Measurements from ENCODE around the gene PDGFB. TPM values are rescaled to one million over a fixed set of nuclear protein-coding genes. Genes with fewer than 3 reads are reported as not detected.

Gene PDGFB
- total RNA-seq, 2 donors from 2014 or later, result 17.5 to 51.2 TPM

DNA sequence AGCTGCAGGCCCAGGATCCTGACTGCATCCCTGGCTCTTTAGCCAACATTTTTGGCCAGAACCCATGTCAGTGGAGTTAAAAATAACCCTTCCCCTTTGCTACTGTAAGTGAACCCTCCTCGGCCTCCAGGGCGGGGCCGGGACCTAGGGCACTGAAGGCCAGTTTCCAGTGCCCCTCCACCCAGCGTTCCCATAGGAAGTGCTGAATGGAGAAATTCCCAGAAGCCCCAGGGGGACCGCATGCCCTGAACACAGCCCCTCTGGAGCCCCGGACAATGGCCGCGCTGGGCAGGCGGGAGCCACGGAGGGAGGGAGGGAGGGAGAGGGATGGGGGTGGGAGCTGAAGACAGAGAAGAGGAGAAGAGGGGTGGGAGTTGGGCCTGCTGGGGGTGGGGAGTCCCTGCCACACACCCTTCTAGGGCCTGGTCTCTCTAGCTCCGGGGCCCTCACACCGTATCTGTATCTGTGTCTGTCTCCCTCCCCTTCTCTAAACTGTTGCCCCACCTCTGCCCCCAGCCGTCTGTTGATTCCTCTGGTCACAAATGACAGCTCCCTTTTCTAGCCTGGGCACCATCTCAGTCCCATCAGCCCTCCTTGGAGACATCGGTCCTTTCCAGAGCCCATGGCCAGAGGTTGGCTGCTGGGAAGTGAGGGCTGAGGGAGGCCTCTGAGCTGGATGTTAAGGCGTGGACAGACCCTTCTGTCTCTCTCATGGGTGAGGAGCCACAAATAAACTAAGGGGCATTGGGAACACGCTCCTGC is 10.9 kb downstream of the PDGFB start:
- ATAC-seq (peak; percentile 28 to 46), DNase-seq (peak; percentile 67)
- intact Hi-C loops (cut with DNase I), result loop anchor here in 1 of 2 donors (5.0 to 10.0 kb wide), 2 partner anchors 59 to 78 kb away; no protein-coding TSS in a partner anchor

DNA sequence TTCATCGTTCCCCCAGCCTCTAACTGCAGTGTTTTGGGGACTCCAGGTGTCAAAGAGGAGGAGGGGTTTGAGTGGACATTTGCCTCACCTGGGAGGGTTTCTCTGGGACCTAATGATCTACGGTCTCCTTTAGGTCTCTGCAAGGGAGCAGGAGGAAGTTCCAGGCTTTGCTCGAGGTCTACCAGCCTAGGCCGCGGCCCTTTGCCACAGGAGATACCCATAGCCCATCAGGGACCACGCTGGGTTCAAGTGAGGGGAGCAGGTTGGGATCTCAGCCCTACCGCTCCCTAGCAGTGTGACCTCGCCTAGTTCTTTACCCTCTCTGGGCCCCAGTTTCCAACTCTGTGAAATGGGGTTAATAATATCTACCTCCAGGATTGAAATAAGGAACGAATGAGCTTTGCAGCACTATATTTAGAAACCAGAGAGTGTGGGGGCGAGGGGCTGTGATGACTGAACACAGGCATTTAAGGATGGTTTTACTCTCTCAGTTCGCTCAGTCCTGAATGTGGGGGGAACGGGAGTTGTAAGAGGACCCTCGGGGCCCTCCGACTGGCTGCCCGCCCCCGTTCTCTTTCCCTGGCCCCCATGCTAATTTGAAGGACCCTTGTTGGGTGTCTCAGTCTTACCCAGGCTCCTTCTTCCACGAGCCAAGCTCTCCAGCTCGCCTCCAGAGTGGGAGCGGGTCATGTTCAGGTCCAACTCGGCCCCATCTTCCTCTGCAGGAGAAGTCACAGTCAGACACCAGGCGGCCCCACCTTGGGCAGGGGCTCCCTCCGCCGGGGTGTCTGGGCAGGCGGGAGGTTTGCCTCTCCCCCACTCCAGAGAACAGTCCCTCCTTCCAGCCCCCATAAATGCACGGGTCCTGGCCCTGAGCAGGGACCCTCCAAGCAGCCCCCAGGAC is 11.7 kb downstream of the PDGFB start:
- no peak for DNase-seq
- ATAC-seq, result no peak
- intact Hi-C loops (cut with DNase I), result loop anchor here in 1 of 2 donors (5.0 to 10.0 kb wide), 2 partner anchors 58 to 79 kb away; no protein-coding TSS in a partner anchor

DNA sequence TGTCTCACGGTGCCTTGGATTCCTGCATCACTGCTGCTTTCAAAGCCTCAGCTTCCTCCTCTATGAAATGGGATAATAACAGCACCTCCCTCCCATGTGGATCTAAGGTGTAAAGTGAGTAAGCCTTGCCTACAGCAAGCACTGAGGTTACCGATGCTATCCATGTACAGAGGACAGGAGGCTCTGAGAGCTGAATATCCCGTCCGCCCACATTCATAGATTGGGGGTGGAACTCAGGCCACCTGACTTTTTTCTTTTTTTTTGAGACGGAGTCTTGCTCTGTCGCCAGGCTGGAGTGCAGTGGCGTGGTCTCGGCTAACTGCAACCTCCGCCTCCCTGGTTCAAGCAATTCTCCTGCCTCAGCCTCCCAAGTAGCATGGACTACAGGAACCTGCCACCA is 12.5 kb downstream of the PDGFB start:
- intact Hi-C loops (cut with DNase I), result loop anchor here in 1 of 2 donors (5.0 to 10.0 kb wide), 2 partner anchors 57 to 80 kb away; no protein-coding TSS in a partner anchor
- DNase-seq, result no peak
- ATAC-seq, result no peak

DNA sequence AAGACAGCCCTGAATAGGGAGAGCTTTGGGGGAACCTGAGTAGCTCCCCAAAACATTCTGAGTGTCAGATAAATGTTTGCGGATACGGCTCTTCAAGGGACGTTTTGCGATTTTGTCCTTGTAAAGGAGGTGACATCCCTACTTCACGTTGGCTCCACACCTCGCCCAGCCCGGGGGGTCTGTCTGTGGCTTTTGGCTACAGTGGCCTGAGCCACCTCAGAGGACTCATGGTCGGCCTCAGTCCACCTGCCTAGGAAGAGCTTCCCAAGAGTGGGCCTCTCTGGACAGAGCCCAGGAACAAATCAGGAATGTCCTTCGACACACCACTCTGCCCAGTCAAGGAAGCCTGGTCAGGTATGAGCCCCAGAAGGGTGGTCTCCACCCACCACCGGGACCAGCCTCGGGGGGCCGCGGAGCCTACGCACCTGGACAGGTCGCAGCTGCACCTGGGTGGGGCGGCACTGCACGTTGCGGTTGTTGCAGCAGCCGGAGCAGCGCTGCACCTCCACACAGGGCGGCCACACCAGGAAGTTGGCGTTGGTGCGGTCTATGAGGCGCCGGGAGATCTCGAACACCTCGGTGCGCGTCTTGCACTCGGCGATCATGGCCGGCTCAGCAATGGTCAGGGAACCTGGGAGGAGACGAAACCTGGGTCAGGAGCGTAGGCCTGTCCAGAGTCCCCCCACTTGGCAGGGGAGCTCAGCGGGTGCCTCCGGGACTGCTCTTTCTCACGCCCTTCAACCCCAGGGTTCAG is 13.4 kb downstream of the PDGFB start:
- ATAC-seq, result no peak
- no peak for DNase-seq
- intact Hi-C loops (cut with DNase I), result loop anchor here in 1 of 2 donors (5.0 to 10.0 kb wide), 2 partner anchors 57 to 81 kb away; no protein-coding TSS in a partner anchor

DNA sequence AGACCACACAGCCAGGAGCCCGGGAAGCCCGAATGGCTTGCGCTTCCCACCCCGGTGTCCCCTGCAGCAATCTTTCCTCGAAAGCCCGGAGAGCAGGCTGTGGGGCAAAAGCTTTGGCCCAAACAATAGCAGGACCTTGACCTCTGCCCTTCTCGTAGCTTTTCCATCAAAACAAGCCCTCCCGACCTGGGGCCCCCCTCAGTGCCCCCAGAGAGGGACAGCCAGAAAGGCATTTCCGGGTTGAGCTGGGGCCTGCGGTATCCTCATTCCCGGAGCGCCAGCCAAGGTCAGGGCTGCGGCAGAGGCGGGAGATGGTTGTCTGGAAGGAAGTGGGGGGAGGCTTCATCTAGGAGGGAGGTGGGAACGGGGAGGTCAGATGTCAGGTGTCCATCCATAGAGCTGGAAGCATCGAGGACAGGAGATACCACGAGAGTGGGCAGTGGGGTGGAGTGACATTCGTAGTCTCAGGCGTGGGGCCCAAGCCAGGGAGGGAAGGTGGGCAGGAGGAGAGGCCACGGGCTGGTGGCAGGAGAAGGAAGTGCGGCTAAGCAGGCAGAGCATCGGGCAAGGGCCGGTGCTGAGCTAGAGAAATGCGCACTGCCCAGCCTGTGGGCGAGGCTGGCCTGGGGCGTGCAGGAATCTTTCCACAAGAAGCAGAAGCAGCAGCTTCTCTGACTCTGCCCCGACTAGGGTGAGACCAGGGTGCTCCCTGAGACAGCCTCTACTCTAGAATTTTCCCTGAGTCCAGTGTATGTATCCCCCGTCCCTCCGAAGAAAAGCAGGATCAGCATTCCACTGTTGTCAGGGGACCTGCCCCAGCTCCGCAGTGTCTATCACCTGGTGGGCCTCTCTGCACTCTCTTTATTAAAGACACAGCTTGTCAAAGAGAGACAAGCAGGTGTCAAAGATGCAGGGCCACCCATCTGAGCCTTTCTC is 14.3 kb downstream of the PDGFB start:
- intact Hi-C loops (cut with DNase I), result loop anchor here in 1 of 2 donors (5.0 to 10.0 kb wide), 2 partner anchors 56 to 82 kb away; no protein-coding TSS in a partner anchor
- ATAC-seq (no peak), DNase-seq (no peak)

DNA sequence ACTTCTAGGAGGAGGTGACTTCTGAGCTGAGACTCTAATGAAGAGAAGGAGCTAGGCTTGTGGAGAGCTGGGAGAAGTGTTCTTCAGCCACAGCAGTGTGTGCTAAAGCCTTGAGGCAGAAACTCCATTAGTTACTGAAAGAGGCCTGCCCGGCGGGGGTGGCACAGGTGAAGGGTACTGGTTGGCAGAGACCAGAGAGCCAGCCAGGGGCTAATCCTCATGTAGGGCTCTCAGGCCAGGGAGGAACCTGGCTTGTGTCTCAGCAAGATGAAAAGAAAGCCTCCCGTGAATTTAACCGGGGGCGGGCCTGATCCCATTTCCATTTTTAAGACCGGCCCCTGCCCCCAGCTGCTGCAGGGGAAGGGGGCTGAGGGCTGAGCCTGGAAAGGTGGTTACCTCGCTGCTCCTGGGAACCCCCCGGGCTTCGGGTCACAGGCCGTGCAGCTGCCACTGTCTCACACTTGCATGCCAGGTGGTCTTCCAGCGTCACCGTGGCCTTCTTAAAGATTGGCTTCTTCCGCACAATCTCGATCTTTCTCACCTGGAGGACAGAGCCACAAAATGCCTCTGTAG is 15.0 kb downstream of the PDGFB start:
- DNase-seq (no peak), ATAC-seq (no peak)
- intact Hi-C loops (cut with DNase I), result loop anchor here in 1 of 2 donors (5.0 to 10.0 kb wide), 2 partner anchors 55 to 83 kb away; no protein-coding TSS in a partner anchor

DNA sequence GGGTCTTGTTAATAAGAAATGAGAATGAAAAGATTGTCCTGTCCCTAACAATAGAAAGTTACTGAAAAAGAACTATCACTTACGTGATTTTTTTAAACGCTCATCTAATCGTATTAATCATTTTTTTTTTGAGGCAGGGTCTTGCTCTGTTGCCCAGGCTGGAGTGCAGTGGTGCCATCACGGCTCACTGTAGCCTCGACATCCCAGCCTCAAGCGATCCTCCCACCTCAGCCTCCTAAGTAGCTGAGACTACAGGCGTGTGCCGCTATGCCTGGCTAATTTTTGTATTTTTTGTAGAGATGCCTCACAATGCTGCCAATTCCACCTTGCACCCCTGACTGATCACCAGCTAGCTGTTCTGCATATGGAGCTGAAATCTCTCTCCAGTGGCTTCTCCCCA is 15.7 kb downstream of the PDGFB start:
- no peak for ATAC-seq

DNA sequence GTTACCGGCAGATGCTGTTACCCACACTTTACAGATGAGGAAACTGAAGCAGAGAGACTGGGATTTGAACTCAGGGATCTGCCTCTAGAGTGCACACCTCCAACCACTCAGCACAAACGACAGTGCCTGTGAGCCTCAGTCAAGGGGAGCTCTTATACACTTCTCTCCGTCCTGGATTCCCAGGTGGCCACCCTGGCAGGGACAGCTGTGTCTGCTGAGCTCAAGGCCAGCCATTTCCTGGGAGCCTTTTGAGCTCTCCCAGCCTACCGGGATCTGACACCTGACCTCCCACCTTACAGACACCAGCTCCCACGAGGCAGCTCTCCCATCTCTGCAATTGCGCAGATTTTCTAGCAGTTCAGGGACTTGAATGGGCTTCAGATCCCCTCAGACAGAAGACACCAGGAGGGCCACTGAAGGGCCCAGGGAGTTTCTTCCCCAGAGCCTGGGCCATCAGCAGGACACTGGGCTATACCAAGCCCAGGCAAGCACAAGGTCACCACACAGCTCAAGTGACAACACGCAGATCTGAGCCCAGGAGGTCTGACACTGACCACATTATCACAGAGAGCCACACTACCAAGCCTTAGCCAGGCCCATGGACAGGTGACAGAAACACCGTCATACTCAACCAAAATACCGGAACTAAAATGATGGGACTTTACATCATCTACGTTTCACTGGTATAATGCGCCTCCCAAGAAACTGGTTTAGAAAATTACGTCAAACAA is 17.1 kb downstream of the PDGFB start:
- intact Hi-C loops (cut with DNase I), result no loop called here
- ATAC-seq (no peak), DNase-seq (no peak)

More for the DNA sequence above, 15.7 kb downstream of the PDGFB start:
- intact Hi-C loops (cut with DNase I), result no loop called here
- DNase-seq, result no peak

DNA sequence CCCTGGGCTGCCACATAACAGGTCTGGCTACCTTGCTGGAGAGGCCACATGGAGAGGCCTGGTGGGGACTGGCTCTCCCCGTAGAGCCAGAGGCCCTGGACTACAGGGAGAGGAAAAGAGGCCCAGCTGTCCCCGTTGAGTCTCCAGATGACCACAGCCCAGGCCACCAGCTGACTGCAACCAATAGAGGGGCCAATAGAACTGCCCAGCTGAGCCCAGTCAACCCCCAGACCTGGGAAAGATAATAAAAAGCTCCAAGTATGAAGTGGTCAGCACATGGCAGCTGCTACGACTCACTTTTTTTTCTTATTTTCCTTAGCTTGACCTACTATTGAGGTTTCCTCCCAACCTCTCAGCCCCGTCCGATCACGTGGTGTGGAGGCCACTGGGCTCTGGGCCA is 18.4 kb downstream of the PDGFB start:
- intact Hi-C loops (cut with DNase I), result no loop called here
- DNase-seq, result no peak
- no peak for ATAC-seq

DNA sequence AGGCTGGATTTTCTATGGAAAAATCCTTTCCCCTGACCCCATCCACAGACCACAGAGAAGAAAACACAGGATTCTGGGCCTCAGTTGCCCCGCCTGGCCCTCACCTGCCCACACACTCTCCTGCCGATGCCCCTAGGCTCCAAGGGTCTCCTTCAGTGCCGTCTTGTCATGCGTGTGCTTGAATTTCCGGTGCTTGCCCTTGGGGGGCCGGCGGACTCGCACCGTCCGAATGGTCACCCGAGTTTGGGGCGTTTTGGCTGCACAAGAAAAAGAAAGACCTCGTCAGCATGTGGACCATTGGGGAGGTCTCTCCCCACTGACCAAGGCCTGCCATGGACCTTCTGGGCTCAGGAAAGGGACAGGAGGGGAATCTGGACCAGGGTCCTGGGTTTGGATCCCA is 19.2 kb downstream of the PDGFB start:
- DNase-seq, result no peak
- intact Hi-C loops (cut with DNase I), result no loop called here
- ATAC-seq, result no peak

DNA sequence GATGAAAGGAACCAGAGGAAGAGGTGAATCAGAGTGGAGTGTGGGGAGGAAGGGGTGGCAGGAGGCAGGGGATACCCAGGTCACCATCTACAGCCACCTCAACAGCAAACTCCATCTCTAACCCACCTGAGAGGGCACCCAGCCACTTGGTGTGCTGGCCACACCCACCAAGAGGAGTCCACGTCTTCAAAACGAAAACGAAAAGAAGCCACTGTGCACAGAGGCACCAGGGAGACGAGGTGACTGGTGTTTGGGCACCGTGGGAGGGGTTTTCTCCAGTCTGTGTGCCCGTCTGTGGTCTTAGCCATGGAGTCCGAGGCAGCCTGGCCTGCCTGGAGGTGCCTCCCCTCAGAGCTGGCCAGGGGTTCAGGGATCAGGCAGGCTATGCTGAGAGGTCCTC is 20.2 kb downstream of the PDGFB start:
- no peak for ATAC-seq
- DNase-seq, result peak; percentile 5
- intact Hi-C loops (cut with DNase I), result no loop called here

DNA sequence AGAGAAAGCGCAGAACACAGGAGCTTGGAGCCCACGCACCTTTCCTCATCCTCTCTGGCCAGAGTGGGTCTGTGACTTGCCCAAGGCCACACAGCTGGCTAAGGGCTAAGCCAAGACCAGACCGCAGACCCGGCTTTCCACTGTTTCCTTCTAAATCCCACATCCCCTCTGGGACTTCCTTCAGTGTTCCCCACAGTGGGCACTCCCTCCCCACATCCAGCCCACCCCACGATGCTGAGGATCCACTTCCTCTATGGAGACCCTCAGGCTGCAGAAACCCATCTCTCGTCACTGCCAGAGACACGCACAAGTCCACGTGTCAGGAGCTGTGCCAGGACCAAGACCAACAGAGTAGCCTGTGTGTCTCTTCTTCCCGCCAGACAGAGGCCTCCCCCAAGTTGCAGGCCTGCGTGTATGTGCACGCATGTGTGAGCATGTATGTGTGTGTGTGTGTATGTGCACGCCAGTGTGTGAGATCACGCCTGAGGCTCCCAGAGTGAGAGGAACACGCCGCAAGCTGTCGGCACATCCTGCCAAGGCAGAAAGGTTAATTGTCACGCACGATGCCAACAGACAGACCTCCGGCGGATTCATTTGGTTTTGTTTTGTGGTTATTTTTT is 21.6 kb downstream of the PDGFB start:
- no peak for ATAC-seq
- intact Hi-C loops (cut with DNase I), result no loop called here
- peak; percentile 40 for DNase-seq

DNA sequence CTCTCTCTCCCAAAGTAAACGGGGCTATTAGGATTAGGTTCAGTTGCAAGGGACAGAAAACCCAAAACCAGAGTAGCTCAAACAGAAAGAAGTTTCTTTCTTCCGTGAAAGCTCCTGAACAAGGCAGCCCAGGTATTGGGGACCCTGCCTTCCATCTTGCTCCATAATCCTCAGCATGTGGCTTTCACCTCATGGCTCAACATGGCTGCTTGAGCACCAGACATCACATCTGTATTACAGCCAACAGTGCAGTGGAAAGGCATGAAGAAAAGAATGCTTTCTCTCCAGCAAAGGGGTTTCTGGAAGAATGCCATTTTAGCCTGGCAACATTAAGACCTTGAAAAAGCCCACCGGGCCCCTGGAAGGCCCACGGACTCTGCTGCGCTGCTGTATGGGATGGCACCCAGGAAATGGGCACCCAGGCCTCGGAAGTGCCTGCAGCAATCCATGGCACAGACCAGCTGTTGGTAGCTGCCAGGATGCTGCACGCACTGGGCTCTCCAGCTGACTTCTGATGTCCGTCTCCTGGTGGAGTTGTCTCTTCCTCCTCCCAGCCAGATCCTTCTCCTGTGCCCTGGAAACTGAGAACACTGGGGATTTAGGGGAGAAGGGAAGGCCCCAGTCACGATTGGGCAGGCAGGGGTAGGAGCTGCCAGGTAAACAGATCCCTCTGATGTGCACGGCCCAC is 22.6 kb downstream of the PDGFB start:
- ATAC-seq (no peak), DNase-seq (peak; percentile 9)
- intact Hi-C loops (cut with DNase I), result no loop called here

DNA sequence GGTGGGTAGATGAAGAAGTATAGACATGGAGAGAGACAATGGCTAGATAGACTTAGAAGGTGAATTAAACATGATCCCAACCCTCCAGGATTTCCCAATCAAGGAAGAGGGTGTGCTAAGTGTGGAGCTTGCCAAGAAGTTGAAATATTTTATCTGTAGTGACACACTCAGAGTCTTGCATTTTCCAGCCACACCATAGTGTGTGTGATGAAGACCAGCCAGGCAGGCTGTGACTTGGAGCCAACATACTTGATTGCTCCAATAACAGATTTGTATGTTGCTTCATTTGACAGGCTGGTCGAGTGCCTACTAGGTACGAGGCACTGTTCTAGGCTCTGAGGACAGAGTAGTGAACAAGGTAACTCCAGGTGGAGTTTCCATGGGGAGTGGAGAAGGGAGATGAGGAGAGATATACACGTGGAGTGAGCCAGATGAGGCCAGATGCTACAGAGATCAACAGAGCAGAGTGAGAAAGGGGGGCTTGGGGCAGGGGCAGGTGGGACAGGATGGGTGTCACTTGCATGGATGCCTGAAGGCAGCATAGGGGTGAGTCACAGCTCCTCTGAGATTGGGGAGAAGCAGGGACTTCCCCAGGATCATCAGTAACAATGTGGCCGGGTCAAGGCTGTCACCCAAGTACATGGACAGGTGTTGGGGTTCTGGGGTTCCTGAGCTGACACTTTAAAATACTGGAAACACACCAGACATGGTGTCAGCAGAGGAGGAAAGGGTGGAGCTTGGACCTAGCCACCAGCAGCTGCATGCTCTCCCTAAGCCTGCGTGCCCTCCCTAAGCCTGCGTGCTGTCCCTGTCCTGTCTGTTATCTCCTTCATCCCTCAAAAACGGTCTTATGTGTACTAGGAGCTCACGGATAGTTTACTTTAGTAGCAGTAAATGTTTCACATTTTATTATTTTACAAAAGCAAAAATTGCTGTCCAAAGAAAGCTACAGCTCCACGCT is 23.6 kb downstream of the PDGFB start:
- intact Hi-C loops (cut with DNase I), result no loop called here
- peak; percentile 87 to 91 for ATAC-seq
- DNase-seq, result peak; percentile 71

DNA sequence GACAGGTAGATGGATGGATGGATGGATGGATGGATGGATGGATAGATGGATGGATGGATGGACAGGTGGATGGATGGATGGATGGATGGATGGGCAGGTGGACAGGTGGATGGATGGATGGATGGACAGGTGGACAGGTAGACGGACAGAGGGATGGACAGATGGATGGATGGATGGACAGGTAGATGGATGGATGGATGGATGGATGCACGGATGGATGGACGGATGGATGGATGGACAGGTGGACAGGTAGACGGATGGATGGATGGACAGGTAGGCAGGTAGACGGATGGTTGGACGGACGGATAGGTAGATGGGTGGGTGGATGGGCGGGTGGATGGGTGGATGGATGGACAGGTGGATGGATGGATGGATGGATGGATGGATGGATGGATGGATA is 24.3 kb downstream of the PDGFB start:
- ATAC-seq, result no peak
- peak; percentile 13 for DNase-seq
- intact Hi-C loops (cut with DNase I), result no loop called here

Measured in left cardiac atrium (tissue), 4 donors.